ENCODE results near the gene SNAP25.

SNAP25 gene

DNA sequence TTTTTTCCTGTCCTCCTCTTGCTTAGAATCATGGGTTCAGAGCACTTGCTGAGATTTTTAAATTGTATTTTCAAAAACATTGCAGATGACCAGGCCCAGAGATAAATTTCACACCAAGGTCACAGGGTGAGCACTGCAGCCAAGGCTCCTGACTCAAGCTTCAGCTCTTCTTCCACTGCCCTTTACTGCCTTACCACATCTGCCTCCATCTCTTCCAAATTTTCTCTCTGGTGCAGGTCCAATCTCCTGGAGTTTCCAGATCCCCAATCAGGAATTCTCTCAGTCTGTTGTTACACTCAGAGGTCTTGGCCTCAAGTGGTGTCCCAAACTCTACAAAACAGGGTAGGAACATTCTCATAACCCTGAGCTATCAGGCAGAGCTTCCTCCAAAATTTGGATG, 12.7 kb downstream of the SNAP25 start:
- no peak overlapping the region for H2AFZ ChIP-seq
- H3K9me3 ChIP-seq (ENCODE audit: control insufficient read depth, low read length) = no peaks in the 10 kb centered on the region
- no peaks in the 10 kb centered on the region for H3K36me3 ChIP-seq (ENCODE audit: control insufficient read depth, insufficient read depth, low read length)
- H3K27me3 ChIP-seq (ENCODE audit: control insufficient read depth, insufficient read depth, low read length) = no peaks in the 10 kb centered on the region
- no peak overlapping the region for H3K4me3 ChIP-seq (ENCODE audit: low read depth, low read length)
- H3K4me2 ChIP-seq (ENCODE audit: low read length) = no peak overlapping the region
- H3K27ac ChIP-seq = no peak overlapping the region
- H3K9ac ChIP-seq = no peak overlapping the region
- peaks cover 59% of the 10 kb centered on the region for H3K79me2 ChIP-seq
- peaks cover 13% of the 10 kb centered on the region for H3K4me1 ChIP-seq
- TF ChIP-seq, protein P1, sequence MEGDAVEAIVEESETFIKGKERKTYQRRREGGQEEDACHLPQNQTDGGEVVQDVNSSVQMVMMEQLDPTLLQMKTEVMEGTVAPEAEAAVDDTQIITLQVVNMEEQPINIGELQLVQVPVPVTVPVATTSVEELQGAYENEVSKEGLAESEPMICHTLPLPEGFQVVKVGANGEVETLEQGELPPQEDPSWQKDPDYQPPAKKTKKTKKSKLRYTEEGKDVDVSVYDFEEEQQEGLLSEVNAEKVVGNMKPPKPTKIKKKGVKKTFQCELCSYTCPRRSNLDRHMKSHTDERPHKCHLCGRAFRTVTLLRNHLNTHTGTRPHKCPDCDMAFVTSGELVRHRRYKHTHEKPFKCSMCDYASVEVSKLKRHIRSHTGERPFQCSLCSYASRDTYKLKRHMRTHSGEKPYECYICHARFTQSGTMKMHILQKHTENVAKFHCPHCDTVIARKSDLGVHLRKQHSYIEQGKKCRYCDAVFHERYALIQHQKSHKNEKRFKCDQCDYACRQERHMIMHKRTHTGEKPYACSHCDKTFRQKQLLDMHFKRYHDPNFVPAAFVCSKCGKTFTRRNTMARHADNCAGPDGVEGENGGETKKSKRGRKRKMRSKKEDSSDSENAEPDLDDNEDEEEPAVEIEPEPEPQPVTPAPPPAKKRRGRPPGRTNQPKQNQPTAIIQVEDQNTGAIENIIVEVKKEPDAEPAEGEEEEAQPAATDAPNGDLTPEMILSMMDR (IDR thresholded peaks at IDR 0.05) = no peak

DNA sequence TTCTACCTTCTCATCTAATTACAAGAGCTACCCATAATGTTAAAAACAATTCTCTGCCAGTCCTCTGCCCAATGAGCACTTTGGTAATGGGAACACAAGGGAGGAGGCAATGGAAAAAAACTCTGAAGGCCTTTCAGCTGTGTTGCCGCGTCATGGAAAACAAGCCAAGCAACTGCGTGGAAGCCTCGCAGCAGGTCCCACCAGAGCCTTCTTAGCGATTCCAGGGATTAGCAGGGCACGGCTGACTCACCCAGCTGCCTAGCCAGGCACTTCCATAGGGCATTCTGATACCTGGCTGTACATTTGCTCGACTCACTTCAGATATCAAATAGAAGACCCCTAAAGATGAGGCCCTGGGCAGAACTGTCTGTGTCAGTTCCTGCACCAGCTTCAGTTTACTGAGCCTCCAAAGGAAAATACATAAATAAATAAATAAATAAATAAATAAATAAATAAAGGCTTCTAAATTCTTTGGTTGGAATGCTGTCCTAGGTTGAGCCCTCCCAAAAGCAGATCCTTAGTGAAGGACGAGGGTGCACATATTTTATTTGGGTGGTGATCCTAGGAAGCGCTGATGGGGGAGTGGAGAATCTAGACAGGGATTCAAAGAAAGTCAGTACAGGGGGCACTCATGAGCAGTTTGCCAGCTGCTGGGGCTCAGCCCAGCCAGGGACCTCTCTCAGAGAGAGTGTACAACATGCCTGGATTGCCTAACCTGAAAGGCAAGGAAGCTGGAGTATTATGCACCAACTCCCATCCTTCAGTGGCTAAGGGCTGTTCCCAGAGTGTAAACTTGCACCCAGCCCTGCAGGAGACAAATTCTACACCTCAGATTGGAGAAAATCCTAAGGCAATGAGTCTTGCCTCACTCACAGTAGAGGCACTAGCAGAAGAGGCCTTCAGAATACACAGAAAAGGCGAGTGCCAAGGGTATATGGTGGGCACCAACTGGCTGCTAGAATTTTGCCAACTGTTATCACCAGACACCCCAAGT, 18.2 kb downstream of the SNAP25 start:
- Histone ChIP-seq H3K79me2 (peaks cover 66% of the 10 kb centered on the region), H3K27ac (no peak overlapping the region), H2AFZ (no peak overlapping the region), H3K4me1 (peaks cover 25% of the 10 kb centered on the region), H3K4me3 (ENCODE audit: low read depth, low read length) (no peak overlapping the region), H3K27me3 (ENCODE audit: control insufficient read depth, insufficient read depth, low read length) (no peaks in the 10 kb centered on the region), H3K9ac (no peak overlapping the region), H3K4me2 (ENCODE audit: low read length) (no peak overlapping the region), H3K36me3 (ENCODE audit: control insufficient read depth, insufficient read depth, low read length) (no peaks in the 10 kb centered on the region), H3K9me3 (ENCODE audit: control insufficient read depth, low read length) (no peaks in the 10 kb centered on the region)
- TF ChIP-seq, protein P1 (IDR thresholded peaks at IDR 0.05) = no peak

DNA sequence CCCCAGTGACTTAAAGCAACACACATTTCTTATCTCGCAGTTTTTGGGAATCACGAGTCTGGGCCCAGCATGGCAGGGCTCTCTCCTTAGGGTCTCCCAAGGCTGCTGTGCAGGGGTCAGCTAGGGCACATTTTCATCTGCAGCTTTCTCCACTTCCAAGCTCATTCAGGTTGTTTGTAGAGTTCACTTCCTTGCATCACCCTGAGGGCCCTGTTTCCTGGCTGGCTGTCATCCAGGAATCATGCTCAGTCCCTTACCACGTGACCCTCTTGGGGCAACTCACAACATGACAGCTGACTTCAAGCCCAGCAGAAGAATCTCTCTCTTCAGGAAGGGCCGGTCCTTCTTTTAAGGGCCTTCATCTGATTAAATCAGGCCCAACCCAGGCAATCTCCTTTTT, 21.3 kb downstream of the SNAP25 start:
- no peak overlapping the region for H2AFZ ChIP-seq
- H3K4me3 ChIP-seq (ENCODE audit: low read depth, low read length) = no peak overlapping the region
- H3K36me3 ChIP-seq (ENCODE audit: control insufficient read depth, insufficient read depth, low read length) = no peaks in the 10 kb centered on the region
- H3K9ac ChIP-seq = no peak overlapping the region
- peaks cover 25% of the 10 kb centered on the region for H3K4me1 ChIP-seq
- peak overlapping the region; percentile 12 for H3K27ac ChIP-seq
- H3K27me3 ChIP-seq (ENCODE audit: control insufficient read depth, insufficient read depth, low read length) = no peaks in the 10 kb centered on the region
- H3K4me2 ChIP-seq (ENCODE audit: low read length) = no peak overlapping the region
- TF ChIP-seq, protein P1 (IDR thresholded peaks at IDR 0.05) = no peak
- H3K9me3 ChIP-seq (ENCODE audit: control insufficient read depth, low read length) = no peaks in the 10 kb centered on the region
- H3K79me2 ChIP-seq = peaks cover 60% of the 10 kb centered on the region

DNA sequence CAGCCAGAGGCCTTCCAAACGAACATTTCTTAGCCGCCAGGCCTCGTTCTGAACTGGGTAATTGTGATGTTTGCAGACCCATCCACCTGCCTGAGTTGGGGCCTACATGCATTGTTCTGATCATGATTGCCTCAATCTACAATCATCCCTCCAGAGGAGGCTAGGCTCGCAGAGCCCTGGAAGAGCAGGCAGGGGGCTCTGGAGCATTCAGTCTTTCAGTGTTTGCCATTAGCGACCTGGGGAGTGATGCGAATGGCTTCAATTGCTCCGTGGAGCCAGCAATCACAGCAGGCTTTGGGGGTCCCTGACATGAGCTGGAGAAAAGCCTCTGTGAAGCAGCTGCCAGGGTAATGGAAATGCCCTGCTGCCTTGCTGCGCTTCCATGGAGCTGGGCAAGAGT, 22.0 kb downstream of the SNAP25 start:
- H3K9ac ChIP-seq = no peak overlapping the region
- H3K9me3 ChIP-seq (ENCODE audit: control insufficient read depth, low read length) = no peaks in the 10 kb centered on the region
- H3K36me3 ChIP-seq (ENCODE audit: control insufficient read depth, insufficient read depth, low read length) = no peaks in the 10 kb centered on the region
- H3K27ac ChIP-seq = no peak overlapping the region
- peaks cover 25% of the 10 kb centered on the region for H3K4me1 ChIP-seq
- H2AFZ ChIP-seq = no peak overlapping the region
- H3K79me2 ChIP-seq = peaks cover 58% of the 10 kb centered on the region
- no peak overlapping the region for H3K4me3 ChIP-seq (ENCODE audit: low read depth, low read length)
- TF ChIP-seq, protein P1 (IDR thresholded peaks at IDR 0.05) = no peak
- H3K27me3 ChIP-seq (ENCODE audit: control insufficient read depth, insufficient read depth, low read length) = no peaks in the 10 kb centered on the region
- H3K4me2 ChIP-seq (ENCODE audit: low read length) = no peak overlapping the region
